IMR-90 (cell line): ENCODE measurements around the gene PEAK3. TPM values are rescaled to one million over a fixed set of nuclear protein-coding genes. Genes with fewer than 3 reads are reported as not detected.

ENCODE experiments used
- ATAC-seq: fragments of 200-7000 bp; cut with Tn5 transposase; 2 replicates; pipeline ENCODE4 v1.9.1; 2020; ENCODE audit warnings: low read depth, mild to moderate bottlenecking, moderate library complexity
- BruUV-seq: library from RNA; stranded (reverse); fragments of 400-500 nt; replicated peaks from 2 replicates; lab custom pipeline; 2021; lab: Mats Ljungman, UMichigan
- CTCF ChIA-PET: fragments of 300-600 bp; formaldehyde crosslinking; extraction: SDS; loops from one replicate; lab custom pipeline; 2021; ENCODE audit warnings: antibody characterized with exemption; lab: Yijun Ruan, JAX
- POLR2A ChIA-PET: fragments of 300-600 bp; sonication (Branson Sonifier 250); formaldehyde crosslinking; loops from one replicate; lab custom pipeline; 2022; ENCODE audit warnings: antibody characterized with exemption; ENCODE audit not compliant: unreplicated experiment; lab: Charles Lee
- DNase-seq: peaks from one replicate; pipeline ENCODE4 v3.0.0; 2013
- H2AFZ ChIP-seq: replicated peaks from 2 replicates; pipeline ENCODE3; 2013; ENCODE audit warnings: low read length, mild to moderate bottlenecking; ENCODE audit not compliant: poor library complexity
- H2AK5ac ChIP-seq: 2 replicates; pipeline ENCODE4 v1.6.1; 2013; ENCODE audit warnings: low read depth, low read length, inconsistent platforms
- H2AK9ac ChIP-seq: replicated peaks from 2 replicates; pipeline ENCODE3; 2013; ENCODE audit warnings: mild to moderate bottlenecking, low read depth, low read length, moderate library complexity; ENCODE audit not compliant: poor library complexity
- H2BK120ac ChIP-seq: 2 replicates; pipeline ENCODE4 v1.6.1; 2013; ENCODE audit warnings: low read depth, low read length, inconsistent platforms
- H2BK15ac ChIP-seq: 3 replicates; pipeline ENCODE4 v1.6.1; 2013; ENCODE audit warnings: low read depth, low read length, inconsistent platforms
- H2BK20ac ChIP-seq: 2 replicates; pipeline ENCODE4 v1.6.1; 2013; ENCODE audit warnings: low read depth, mild to moderate bottlenecking, inconsistent platforms, low read length, moderate library complexity
- H2BK5ac ChIP-seq: 2 replicates; pipeline ENCODE4 v1.6.1; 2013; ENCODE audit warnings: mild to moderate bottlenecking, low read depth, low read length, inconsistent platforms; ENCODE audit not compliant: poor library complexity, severe bottlenecking
- H3K14ac ChIP-seq: replicated peaks from 2 replicates; pipeline ENCODE4 v1.6.1; 2013; ENCODE audit warnings: low read depth, low read length, inconsistent platforms
- H3K18ac ChIP-seq: 2 replicates; pipeline ENCODE4 v1.6.1; 2013; ENCODE audit warnings: low read depth, low read length, control low read depth
- H3K23ac ChIP-seq: 2 replicates; pipeline ENCODE4 v1.6.1; 2013; ENCODE audit warnings: low read depth, low read length, inconsistent platforms
- H3K27ac ChIP-seq: 2 replicates; pipeline ENCODE4 v1.5.1; 2013; ENCODE audit warnings: mild to moderate bottlenecking, control low read depth, low read length; ENCODE audit not compliant: insufficient read depth
- H3K27me3 ChIP-seq: 2 replicates; pipeline ENCODE4 v1.6.1; 2013; ENCODE audit warnings: low read length; ENCODE audit not compliant: control insufficient read depth, insufficient read depth
- H3K36me3 ChIP-seq: 2 replicates; pipeline ENCODE4 v1.6.1; 2013; ENCODE audit warnings: low read length, mixed read lengths; ENCODE audit not compliant: control insufficient read depth, insufficient read depth
- H3K4ac ChIP-seq: 2 replicates; pipeline ENCODE4 v1.6.1; 2013; ENCODE audit warnings: low read depth, low read length, inconsistent platforms
- H3K4me1 ChIP-seq: 2 replicates; pipeline ENCODE4 v1.6.1; 2013; ENCODE audit warnings: low read length, mixed read lengths; ENCODE audit not compliant: control insufficient read depth, insufficient read depth
- H3K4me2 ChIP-seq: 2 replicates; pipeline ENCODE4 v1.6.1; 2013; ENCODE audit warnings: low read depth, mild to moderate bottlenecking, control low read depth, low read length, moderate library complexity
- H3K4me3 ChIP-seq: 2 replicates; pipeline ENCODE4 v1.5.1; 2013; ENCODE audit warnings: low read depth, mild to moderate bottlenecking, control low read depth, low read length, moderate library complexity; ENCODE audit not compliant: insufficient read depth
- H3K56ac ChIP-seq: 2 replicates; pipeline ENCODE4 v1.6.1; 2013; ENCODE audit warnings: low read length, inconsistent platforms; ENCODE audit not compliant: insufficient read depth; ENCODE audit errors: extremely low read depth
- H3K79me1 ChIP-seq, 2 experiments: 2 replicates each; pipeline ENCODE4 v1.6.1; 2013; ENCODE audit warnings: low read length in 2 of 2, inconsistent platforms in 1 of 2, low read depth in 1 of 2
- H3K9ac ChIP-seq: 2 replicates; pipeline ENCODE4 v1.6.1; 2013; ENCODE audit warnings: low read depth, low read length, control low read depth
- H3K9me1 ChIP-seq: 2 replicates; pipeline ENCODE4 v1.6.1; 2013; ENCODE audit warnings: low read length, inconsistent platforms; ENCODE audit not compliant: insufficient read depth
- H3K9me3 ChIP-seq: 2 replicates; pipeline ENCODE4 v1.6.1; 2013; ENCODE audit warnings: low read length; ENCODE audit not compliant: control insufficient read depth, insufficient read depth
- H4K20me1 ChIP-seq: 2 replicates; pipeline ENCODE4 v1.6.1; 2013; ENCODE audit warnings: low read length, inconsistent platforms; ENCODE audit not compliant: insufficient read depth
- H4K5ac ChIP-seq: 2 replicates; pipeline ENCODE4 v1.6.1; 2013; ENCODE audit warnings: mild to moderate bottlenecking, low read depth, low read length, control low read depth
- H4K8ac ChIP-seq, 2 experiments: 2 replicates each; pipeline ENCODE4 v1.6.1; 2013; ENCODE audit warnings: low read depth in 2 of 2, low read length in 2 of 2, control low read depth in 1 of 2, inconsistent platforms in 1 of 2
- H4K91ac ChIP-seq: 2 replicates; pipeline ENCODE4 v1.6.1; 2013; ENCODE audit warnings: low read depth, low read length, inconsistent platforms; ENCODE audit not compliant: insufficient read depth
- ELK1 ChIP-seq: fragments of 150-350 bp; IDR thresholded peaks from 2 replicates; pipeline ENCODE4 v1.6.1; 2016; ENCODE audit warnings: low read depth, mild to moderate bottlenecking, low read length, moderate library complexity, borderline replicate concordance
- RCOR1 ChIP-seq: IDR thresholded peaks from 2 replicates; pipeline ENCODE4 v1.6.1; 2012; ENCODE audit warnings: mild to moderate bottlenecking, low read length, improper control_type of control experiment; ENCODE audit not compliant: insufficient replicate concordance
- RFX5 ChIP-seq: IDR thresholded peaks from 2 replicates; pipeline ENCODE4 v1.8.0; 2012; ENCODE audit warnings: low read depth, mild to moderate bottlenecking, low read length, moderate library complexity
- WGBS, 2 experiments: methylation state at CpG; one replicate each; pipeline versions ENCODE4 v1.1.5 to v1.1.7; 2013; ENCODE audit warnings: missing lambda C conversion rate in 2 of 2; ENCODE audit not compliant: insufficient read length in 1 of 2; ENCODE audit errors: extremely low coverage in 2 of 2; 5-methylcytosine and 5-hydroxymethylcytosine counted together
- dilution Hi-C: fragments of 300-500 bp; cut with HindIII; formaldehyde crosslinking; loops from one replicate; pipeline ENCODE4 v1.14.3; 2018; ENCODE audit warnings: low sequenced_read_pairs; ENCODE audit not compliant: unreplicated experiment
- in situ Hi-C: fragments of 300-500 bp; cut with MboI; formaldehyde crosslinking; loops from 3 replicates; pipeline ENCODE4 v1.14.3; 2019; ENCODE audit warnings: low sequenced_read_pairs, inconsistent platforms, mixed read lengths
- intact Hi-C: fragments of 100-400 bp; cut with micrococcal nuclease; formaldehyde crosslinking; loops from 2 replicates; pipeline ENCODE4 v1.10.0; 2022
- polyA plus RNA-seq, 3 experiments: library from polyadenylated mRNA; depleted of rRNA; stranded (reverse); fragments of >200 nt; gene quantifications; 2 replicates each; pipeline ENCODE4 v1.2.3, GENCODE V29; 2012; ENCODE audit warnings: low replicate concordance in 1 of 3
- total RNA-seq: library from RNA; depleted of rRNA; stranded (reverse); fragments of >200 nt; gene quantifications from 2 replicates; pipeline ENCODE4 v1.2.3, GENCODE V29; 2012
- TF ChIP-seq, protein P1 (sequence below): conservative IDR thresholded peaks from 2 replicates; pipeline ENCODE4 v1.5.1; 2012; ENCODE audit warnings: mild to moderate bottlenecking, low read depth, low read length, improper control_type of control experiment

The PEAK3 gene
- total and polyA plus RNA-seq, 2 of the 4 experiments (the other 2 are of a cell fraction) = under 0.01 to 0.09 TPM

DNA sequence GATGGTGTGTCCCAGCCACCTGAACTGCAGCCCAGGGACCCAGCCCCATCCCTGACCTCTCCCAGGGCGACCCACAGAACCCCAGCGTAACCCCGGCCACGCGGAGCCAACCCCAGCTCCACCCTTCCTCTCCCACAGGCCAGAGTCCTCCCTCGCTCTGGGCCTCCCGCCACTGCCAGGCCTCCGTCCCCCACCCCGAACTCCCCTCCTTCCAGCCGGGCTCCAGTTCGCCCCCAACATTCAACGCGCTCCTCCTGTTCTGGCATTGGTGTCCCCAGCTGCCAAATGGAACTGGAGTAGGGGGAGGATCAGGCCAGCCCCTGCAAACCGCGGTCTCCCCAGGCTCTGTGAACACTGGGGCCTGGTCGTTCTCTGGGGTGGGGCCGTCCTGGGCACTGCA lies 18.6 kb upstream of the PEAK3 start:
- Histone ChIP-seq H2BK120ac (no peak overlapping the region), H3K27me3 (peaks cover 23% of the 10 kb centered on the region; the same call in 1 of the 2 replicates), H2AFZ (no peak overlapping the region), H3K9me3 (no peaks in the 10 kb centered on the region; the same call in 1 of the 2 replicates), H3K14ac (no peak overlapping the region), H2BK15ac (no peak overlapping the region), H3K27ac (no peak overlapping the region), H3K56ac (no peak overlapping the region), H3K36me3 (no peaks in the 10 kb centered on the region), H3K4me1 (peaks cover 2% of the 10 kb centered on the region; the same call in 1 of the 2 replicates), H2BK5ac (no peak overlapping the region), H3K9ac (no peak overlapping the region), H4K5ac (no peak overlapping the region), H2AK9ac (no peak overlapping the region), H2BK20ac (no peak overlapping the region), H2AK5ac (no peak overlapping the region), H3K4me2 (no peak overlapping the region), H4K91ac (no peak overlapping the region), H4K8ac (no peak overlapping the region), H3K4ac (no peak overlapping the region), H4K20me1 (no peaks in the 10 kb centered on the region), H3K9me1 (no peaks in the 10 kb centered on the region), H3K4me3 (no peak overlapping the region), H3K23ac (no peak overlapping the region), H3K79me1 (no peaks in the 10 kb centered on the region), H3K18ac (no peak overlapping the region)
- 100% methylated on average over 3 of the region's 17 CpGs; no CpG with 5 or more reads in 1 of the 2 experiments for WGBS, 2 experiments
- dilution Hi-C loops (no loop called here), in situ Hi-C loops (no loop called here), intact Hi-C loops (no loop called here)
- no peak for ATAC-seq
- POLR2A ChIA-PET = no interaction called here
- BruUV-seq = no TSS peak
- CTCF ChIA-PET = no interaction called here
- TF ChIP-seq RFX5 (no peak), ELK1 (no peak), RCOR1 (no peak)
- TF ChIP-seq, protein P1, sequence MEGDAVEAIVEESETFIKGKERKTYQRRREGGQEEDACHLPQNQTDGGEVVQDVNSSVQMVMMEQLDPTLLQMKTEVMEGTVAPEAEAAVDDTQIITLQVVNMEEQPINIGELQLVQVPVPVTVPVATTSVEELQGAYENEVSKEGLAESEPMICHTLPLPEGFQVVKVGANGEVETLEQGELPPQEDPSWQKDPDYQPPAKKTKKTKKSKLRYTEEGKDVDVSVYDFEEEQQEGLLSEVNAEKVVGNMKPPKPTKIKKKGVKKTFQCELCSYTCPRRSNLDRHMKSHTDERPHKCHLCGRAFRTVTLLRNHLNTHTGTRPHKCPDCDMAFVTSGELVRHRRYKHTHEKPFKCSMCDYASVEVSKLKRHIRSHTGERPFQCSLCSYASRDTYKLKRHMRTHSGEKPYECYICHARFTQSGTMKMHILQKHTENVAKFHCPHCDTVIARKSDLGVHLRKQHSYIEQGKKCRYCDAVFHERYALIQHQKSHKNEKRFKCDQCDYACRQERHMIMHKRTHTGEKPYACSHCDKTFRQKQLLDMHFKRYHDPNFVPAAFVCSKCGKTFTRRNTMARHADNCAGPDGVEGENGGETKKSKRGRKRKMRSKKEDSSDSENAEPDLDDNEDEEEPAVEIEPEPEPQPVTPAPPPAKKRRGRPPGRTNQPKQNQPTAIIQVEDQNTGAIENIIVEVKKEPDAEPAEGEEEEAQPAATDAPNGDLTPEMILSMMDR = no peak
- DNase-seq = no peak
